ENCODE measurements around the gene ZNF530. TPM values are rescaled to one million over a fixed set of nuclear protein-coding genes. Genes with fewer than 3 reads are reported as not detected.

ZNF530 gene
- total RNA-seq, 1 experiment from 2014 or later: 3.8 TPM

GRCh38 chr19:57572415-57572947 lies 27.2 kb upstream of the ZNF530 start:
- H2AFZ ChIP-seq (ENCODE audit: low read depth, low read length, poor library complexity, severe bottlenecking): no peak overlapping the region
- DNase-seq (ENCODE audit: low read depth, low spot score): no peak
- RAD21 ChIA-PET (ENCODE audit: low non-redundant PET in 1 of 2, low total read pairs in 2 of 2, uncharacterized antibody in 2 of 2, unreplicated experiment in 2 of 2): no interaction called here
- H3K36me3 ChIP-seq (ENCODE audit: control insufficient read depth in 1 of 2, insufficient read depth in 2 of 2, low read length in 2 of 2): peaks cover 15 to 29% of the 10 kb centered on the region in 2 experiments
- no TSS peak for BruUV-seq (replicated peaks)
- CTCF ChIA-PET: no interaction called here
- no peaks in the 10 kb centered on the region for H4K20me1 ChIP-seq (ENCODE audit: insufficient read depth)
- 0 out of 2 replicates have a peak, but pooled peaks cover 2% of the 10 kb centered on the region for H3K79me2 ChIP-seq (ENCODE audit: insufficient read depth, low read length)
- no peaks in the 10 kb centered on the region for H3K9me2 ChIP-seq (ENCODE audit: insufficient read depth)
- H3K4me3 ChIP-seq (replicated peaks in 1 of 2; ENCODE audit: low read depth in 1 of 2, low read length in 2 of 2): no peak overlapping the region
- H3K4me1 ChIP-seq (ENCODE audit: control insufficient read depth in 1 of 2, insufficient read depth in 2 of 2, low read length in 2 of 2): peaks cover 0 to 2% of the 10 kb centered on the region in 2 experiments; a peak in 1 of 4 replicates
- no peak for ATAC-seq
- TF ChIP-seq ZNF274 (IDR thresholded peaks at IDR 0.05; ENCODE audit: low read depth, low read length) (peak; percentile 90), POLR2A (IDR thresholded peaks at IDR 0.05; ENCODE audit: borderline replicate concordance, extremely low read depth, insufficient read depth, insufficient read length) (no peak)
- no peak overlapping the region for H3K27ac ChIP-seq (ENCODE audit: low read depth, low read length)
- H3K27me3 ChIP-seq (ENCODE audit: insufficient read depth, low read length): no peaks in the 10 kb centered on the region
- intact Hi-C loops (cut with micrococcal nuclease): loop anchor here (10.0 kb wide), 1 partner anchor 138 kb away; the partner anchor contains the start of gene ZNF749
- POLR2A ChIA-PET: no interaction called here
- peaks cover 61 to 63% of the 10 kb centered on the region in 2 experiments; a peak in 3 of 4 replicates for H3K9me3 ChIP-seq (ENCODE audit: control insufficient read depth in 1 of 2, insufficient read depth in 1 of 2, low read depth in 1 of 2, low read length in 2 of 2)
- H3K9ac ChIP-seq (ENCODE audit: low read length): no peak overlapping the region
- no peak overlapping the region for H3K4me2 ChIP-seq (ENCODE audit: low read length)

GRCh38 chr19:57576661-57577060 lies 23.0 kb upstream of the ZNF530 start:
- ATAC-seq: no peak
- H4K20me1 ChIP-seq (ENCODE audit: insufficient read depth): no peaks in the 10 kb centered on the region
- H3K9me3 ChIP-seq (ENCODE audit: control insufficient read depth in 1 of 2, insufficient read depth in 1 of 2, low read depth in 1 of 2, low read length in 2 of 2): peaks cover 43 to 49% of the 10 kb centered on the region in 2 experiments; a peak in 3 of 4 replicates
- H3K9ac ChIP-seq (ENCODE audit: low read length): no peak overlapping the region
- no peak overlapping the region for H2AFZ ChIP-seq (ENCODE audit: low read depth, low read length, poor library complexity, severe bottlenecking)
- H3K36me3 ChIP-seq (ENCODE audit: control insufficient read depth in 1 of 2, insufficient read depth in 2 of 2, low read length in 2 of 2): peaks cover 15 to 29% of the 10 kb centered on the region in 2 experiments
- no peak overlapping the region for H3K27ac ChIP-seq (ENCODE audit: low read depth, low read length)
- no peak overlapping the region for H3K4me2 ChIP-seq (ENCODE audit: low read length)
- RAD21 ChIA-PET (ENCODE audit: low non-redundant PET in 1 of 2, low total read pairs in 2 of 2, uncharacterized antibody in 2 of 2, unreplicated experiment in 2 of 2): no interaction called here
- BruUV-seq (replicated peaks): no TSS peak
- intact Hi-C loops (cut with micrococcal nuclease): loop anchor here (10.0 kb wide), 1 partner anchor 142 kb away; the partner anchor contains the start of gene ZNF749
- CTCF ChIA-PET: no interaction called here
- no peak for DNase-seq (ENCODE audit: low read depth, low spot score)
- no peaks in the 10 kb centered on the region for H3K27me3 ChIP-seq (ENCODE audit: insufficient read depth, low read length)
- H3K9me2 ChIP-seq (ENCODE audit: insufficient read depth): no peaks in the 10 kb centered on the region
- POLR2A ChIA-PET: no interaction called here
- H3K4me3 ChIP-seq (replicated peaks in 1 of 2; ENCODE audit: low read depth in 1 of 2, low read length in 2 of 2): no peak overlapping the region
- peaks cover 2 to 18% of the 10 kb centered on the region in 2 experiments; a peak in 3 of 4 replicates for H3K4me1 ChIP-seq (ENCODE audit: control insufficient read depth in 1 of 2, insufficient read depth in 2 of 2, low read length in 2 of 2)
- H3K79me2 ChIP-seq (ENCODE audit: insufficient read depth, low read length): peaks cover 10% of the 10 kb centered on the region; the same call in 1 of the 2 replicates
- TF ChIP-seq CTCF (IDR thresholded peaks at IDR 0.05 in 2 of 3, conservative IDR thresholded peaks at IDR 0.05 in 1 of 3; ENCODE audit: borderline replicate concordance in 1 of 3, insufficient read depth in 1 of 3, low read depth in 2 of 3, low read length in 2 of 3) (no peak), ELF1 (IDR thresholded peaks at IDR 0.05; ENCODE audit: borderline replicate concordance, low read depth) (no peak), EZH2phosphoT487 (IDR thresholded peaks at IDR 0.05; ENCODE audit: borderline replicate concordance) (no peak), POLR2AphosphoS5 (IDR thresholded peaks at IDR 0.05; ENCODE audit: low read depth, low read length) (no peak), SP1 (IDR thresholded peaks at IDR 0.05; ENCODE audit: low read depth) (no peak), CEBPB (IDR thresholded peaks at IDR 0.05; ENCODE audit: low read depth) (no peak), JUND (IDR thresholded peaks at IDR 0.05) (no peak), ZNF274 (IDR thresholded peaks at IDR 0.05; ENCODE audit: low read depth, low read length) (no peak), CBX3 (IDR thresholded peaks at IDR 0.05; ENCODE audit: low read depth) (no peak), ZBTB33 (IDR thresholded peaks at IDR 0.05; ENCODE audit: extremely low read depth, insufficient replicate concordance, low read length) (no peak)
- TF ChIP-seq, protein P1, sequence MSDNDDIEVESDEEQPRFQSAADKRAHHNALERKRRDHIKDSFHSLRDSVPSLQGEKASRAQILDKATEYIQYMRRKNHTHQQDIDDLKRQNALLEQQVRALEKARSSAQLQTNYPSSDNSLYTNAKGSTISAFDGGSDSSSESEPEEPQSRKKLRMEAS (IDR thresholded peaks at IDR 0.05): no peak

Data from HCT116 (cell line).